AG08396 (cell line): ENCODE measurements around the gene ACTRT2.

Source experiments
- DNase-seq: peaks from one replicate; pipeline ENCODE4 v3.0.0; 2012; ENCODE audit warnings: low spot score, mixed read lengths

The ACTRT2 gene

GRCh38 chr1:3055051-3055450, 33.8 kb downstream of the ACTRT2 start:
- DNase-seq = no peak

DNA sequence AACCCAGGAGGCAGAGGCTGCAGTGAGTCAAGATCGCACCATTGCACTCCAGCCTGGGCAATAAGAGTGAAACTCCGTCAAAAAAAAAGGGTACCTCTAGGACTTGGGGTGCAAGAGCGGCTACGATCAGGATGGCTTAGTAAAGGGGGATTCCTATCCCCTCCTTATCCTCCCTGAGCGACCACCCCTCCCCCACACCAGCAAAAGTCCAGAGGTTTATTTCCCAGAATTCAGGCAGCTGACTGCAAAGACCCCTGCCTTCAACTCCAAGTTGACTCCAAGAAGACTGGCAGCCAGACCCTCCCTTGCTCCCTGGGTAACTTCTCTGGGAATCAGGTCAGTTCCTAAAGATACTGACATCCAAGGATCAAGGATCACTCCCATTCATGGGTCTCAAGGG, 35.4 kb downstream of the ACTRT2 start:
- no peak for DNase-seq

- DNase-seq = no peak
Measured at GRCh38 chr1:3058263-3059030, 37.2 kb downstream of the ACTRT2 start.

GRCh38 chr1:3060127-3060526, 38.9 kb downstream of the ACTRT2 start:
- no peak for DNase-seq

GRCh38 chr1:3060601-3061551, 39.6 kb downstream of the ACTRT2 start:
- DNase-seq = peak; percentile 55

GRCh38 chr1:3061566-3061965, 40.3 kb downstream of the ACTRT2 start:
- no peak for DNase-seq

GRCh38 chr1:3061981-3062615, 40.8 kb downstream of the ACTRT2 start:
- DNase-seq = no peak

GRCh38 chr1:3062616-3063378, 41.5 kb downstream of the ACTRT2 start:
- no peak for DNase-seq

GRCh38 chr1:3063379-3064295, 42.4 kb downstream of the ACTRT2 start:
- DNase-seq = no peak

DNA sequence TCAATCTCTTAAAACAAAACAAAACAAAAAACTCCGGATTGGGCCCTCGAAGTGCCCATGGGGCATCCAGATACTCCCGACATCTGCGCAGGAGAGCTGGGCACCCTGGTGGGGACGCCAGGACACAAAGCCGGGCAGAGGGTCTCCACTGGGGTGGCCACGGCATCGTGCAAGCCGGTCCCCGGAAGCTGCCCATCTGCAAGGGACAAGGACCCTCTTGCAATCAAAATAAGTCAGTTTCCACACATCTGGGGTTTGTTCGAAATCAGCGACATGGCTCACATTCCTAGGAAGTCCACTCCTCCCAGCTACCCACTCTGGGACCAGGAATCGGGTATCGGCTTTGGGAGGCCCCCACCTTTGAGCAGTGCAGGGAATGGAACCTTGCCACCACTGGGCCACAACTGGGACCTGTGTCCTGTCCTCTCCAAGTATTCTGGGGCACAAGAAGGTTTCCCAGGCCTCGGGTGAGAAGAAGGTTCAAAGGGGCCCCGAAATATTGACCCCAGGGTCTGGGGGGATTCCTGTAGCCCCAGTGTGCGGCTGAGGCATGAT, 43.1 kb downstream of the ACTRT2 start:
- no peak for DNase-seq

GRCh38 chr1:3064901-3065300, 43.6 kb downstream of the ACTRT2 start:
- no peak for DNase-seq

GRCh38 chr1:3065396-3065795, 44.1 kb downstream of the ACTRT2 start:
- no peak for DNase-seq

DNA sequence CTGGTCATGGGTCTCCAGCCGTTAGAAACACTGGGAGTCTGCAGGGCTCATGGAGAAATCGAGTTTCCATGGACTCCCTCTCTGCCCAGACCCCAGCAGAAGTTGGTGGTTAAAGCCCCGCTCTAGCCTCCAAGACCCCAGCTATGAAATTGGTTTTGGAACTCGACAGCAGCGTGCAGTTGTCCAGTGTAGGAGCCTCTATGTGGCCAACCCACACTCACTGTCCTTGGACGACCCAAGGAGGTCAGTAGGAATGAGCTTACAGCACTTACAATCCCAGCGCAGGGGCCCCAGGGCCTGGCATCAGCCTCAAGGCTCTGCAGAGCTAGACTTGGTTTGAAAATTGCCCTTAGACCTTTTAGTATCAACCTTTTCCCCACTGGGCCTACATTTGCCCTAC, 44.5 kb downstream of the ACTRT2 start:
- no peak for DNase-seq

- no peak for DNase-seq
Measured at GRCh38 chr1:3066250-3066711, 45.0 kb downstream of the ACTRT2 start.

DNA sequence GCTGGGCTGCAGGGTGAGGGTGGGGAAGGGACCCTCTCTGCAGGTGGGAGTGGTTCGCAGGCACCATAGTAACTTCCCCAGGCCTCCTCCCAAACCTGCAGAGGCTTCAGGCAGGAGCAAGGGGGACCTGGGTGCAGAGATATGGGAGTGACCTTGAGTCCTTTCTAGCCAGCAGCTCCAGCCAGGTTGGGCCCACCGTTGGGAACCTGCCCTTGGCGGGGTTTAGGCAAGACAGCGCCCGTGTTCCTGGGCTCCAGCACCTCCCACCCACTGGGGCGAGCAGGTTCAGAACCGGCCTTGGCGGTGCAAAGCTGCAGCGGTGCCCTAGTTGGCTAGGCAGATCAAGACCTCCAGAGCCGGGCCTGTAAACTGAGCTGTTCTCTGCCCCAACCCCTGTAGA, 45.6 kb downstream of the ACTRT2 start:
- no peak for DNase-seq

DNA sequence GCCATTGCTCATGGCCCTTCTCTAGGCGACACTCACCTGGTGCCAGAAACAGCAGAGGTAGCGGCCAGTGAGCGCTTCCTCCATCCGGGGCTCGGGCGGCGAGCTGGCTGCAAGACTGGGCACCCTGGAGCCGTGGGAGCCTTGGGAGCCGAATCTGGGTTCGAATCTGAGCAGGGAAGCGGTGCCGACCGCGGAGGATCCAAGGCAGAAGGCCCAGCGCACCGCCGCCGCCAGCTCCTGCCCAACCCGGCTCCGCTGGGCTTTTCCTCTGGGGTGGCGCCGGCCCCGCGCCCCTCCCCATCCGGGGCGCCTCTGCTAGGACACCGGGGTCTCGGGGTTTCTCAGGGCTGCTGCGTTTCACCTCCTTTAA, 46.0 kb downstream of the ACTRT2 start:
- DNase-seq = no peak

GRCh38 chr1:3067671-3068563, 46.6 kb downstream of the ACTRT2 start:
- no peak for DNase-seq

DNA sequence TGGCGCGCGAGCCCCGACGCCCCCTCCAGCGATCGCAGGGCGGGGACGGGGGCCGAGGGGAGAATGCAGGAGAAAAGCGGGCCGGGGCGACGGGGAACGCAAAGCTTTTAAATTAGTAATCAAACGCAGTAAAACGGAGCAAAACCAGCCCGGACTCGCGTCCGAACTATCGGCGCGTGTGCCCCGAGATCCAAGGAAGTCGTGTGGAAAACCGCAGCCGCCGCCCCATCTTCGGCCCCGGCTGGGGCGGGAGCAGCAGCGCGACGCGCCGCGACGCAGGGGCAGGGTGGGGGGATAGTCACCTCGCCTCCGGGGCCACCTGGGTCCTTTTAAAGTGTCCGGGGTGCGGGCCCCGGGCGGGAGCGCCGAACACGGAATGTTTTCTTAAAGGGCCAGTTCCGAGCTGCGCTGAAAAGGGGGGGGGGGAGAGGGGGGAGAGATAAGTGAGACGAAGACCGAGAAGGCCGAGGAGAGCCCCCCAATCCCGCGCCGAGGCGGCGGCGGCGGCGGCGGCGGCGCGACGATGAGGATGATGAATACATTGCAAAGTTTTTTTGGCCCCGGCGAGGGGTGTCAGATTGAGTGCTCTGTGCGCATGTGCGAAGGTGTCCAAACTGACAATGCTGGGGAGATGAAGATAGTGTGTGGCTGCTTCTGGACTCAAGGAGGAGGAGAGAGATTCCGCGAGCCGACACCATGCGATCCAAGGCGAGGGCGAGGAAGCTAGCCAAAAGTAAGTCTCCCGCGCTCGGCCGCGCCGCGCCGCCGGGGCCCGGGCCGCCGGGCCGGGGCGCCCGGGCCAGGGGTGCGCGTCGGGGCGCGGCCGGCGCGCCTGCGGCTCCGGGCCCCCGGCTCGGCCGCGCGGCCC, 47.5 kb downstream of the ACTRT2 start, which contains the start of gene PRDM16:
Gene PRDM16 (plus strand): TSS at position 640 of the 868 bp plus-strand sequence. CDS start 57 bp downstream, at position 697.
- DNase-seq = peak; percentile 83
